ENCODE measurements around the gene OXSM.

The OXSM gene

GRCh38 chr3:25830373-25831280 is 40.7 kb downstream of the OXSM start:
- Histone ChIP-seq H3K9me3 (ENCODE audit: control insufficient read depth, insufficient read depth, low read length) (no peaks in the 10 kb centered on the region), H3K36me3 (ENCODE audit: control insufficient read depth, insufficient read depth, low read length) (no peaks in the 10 kb centered on the region), H3K27ac (ENCODE audit: low read depth, low read length) (no peak overlapping the region), H3K4me1 (ENCODE audit: control insufficient read depth, insufficient read depth, low read length) (no peaks in the 10 kb centered on the region), H3K4me3 (ENCODE audit: low read depth, low read length) (no peak overlapping the region), H3K9ac (ENCODE audit: low read depth, low read length) (no peak overlapping the region), H3K27me3 (ENCODE audit: control insufficient read depth, insufficient read depth, low read length) (no peaks in the 10 kb centered on the region)

GRCh38 chr3:25831578-25831977 is 41.7 kb downstream of the OXSM start:
- H3K4me3 ChIP-seq (ENCODE audit: low read depth, low read length): no peak overlapping the region
- H3K4me1 ChIP-seq (ENCODE audit: control insufficient read depth, insufficient read depth, low read length): no peaks in the 10 kb centered on the region
- no peaks in the 10 kb centered on the region for H3K36me3 ChIP-seq (ENCODE audit: control insufficient read depth, insufficient read depth, low read length)
- no peak overlapping the region for H3K27ac ChIP-seq (ENCODE audit: low read depth, low read length)
- no peak overlapping the region; the same call in 1 of the 2 replicates for H3K9ac ChIP-seq (ENCODE audit: low read depth, low read length)
- no peaks in the 10 kb centered on the region for H3K9me3 ChIP-seq (ENCODE audit: control insufficient read depth, insufficient read depth, low read length)
- H3K27me3 ChIP-seq (ENCODE audit: control insufficient read depth, insufficient read depth, low read length): no peaks in the 10 kb centered on the region

- no peaks in the 10 kb centered on the region for H3K36me3 ChIP-seq (ENCODE audit: control insufficient read depth, insufficient read depth, low read length)
- no peak overlapping the region for H3K4me3 ChIP-seq (ENCODE audit: low read depth, low read length)
- H3K9me3 ChIP-seq (ENCODE audit: control insufficient read depth, insufficient read depth, low read length): no peaks in the 10 kb centered on the region
- no peak overlapping the region for H3K9ac ChIP-seq (ENCODE audit: low read depth, low read length)
- no peaks in the 10 kb centered on the region for H3K4me1 ChIP-seq (ENCODE audit: control insufficient read depth, insufficient read depth, low read length)
- no peak overlapping the region for H3K27ac ChIP-seq (ENCODE audit: low read depth, low read length)
- no peaks in the 10 kb centered on the region for H3K27me3 ChIP-seq (ENCODE audit: control insufficient read depth, insufficient read depth, low read length)
These were observed 44.5 kb downstream of the OXSM start for GRCh38 chr3:25834346-25834745.

- no peaks in the 10 kb centered on the region for H3K27me3 ChIP-seq (ENCODE audit: control insufficient read depth, insufficient read depth, low read length)
- no peaks in the 10 kb centered on the region for H3K9me3 ChIP-seq (ENCODE audit: control insufficient read depth, insufficient read depth, low read length)
- H3K4me3 ChIP-seq (ENCODE audit: low read depth, low read length): no peak overlapping the region
- no peak overlapping the region for H3K9ac ChIP-seq (ENCODE audit: low read depth, low read length)
- no peaks in the 10 kb centered on the region for H3K4me1 ChIP-seq (ENCODE audit: control insufficient read depth, insufficient read depth, low read length)
- no peaks in the 10 kb centered on the region for H3K36me3 ChIP-seq (ENCODE audit: control insufficient read depth, insufficient read depth, low read length)
- H3K27ac ChIP-seq (ENCODE audit: low read depth, low read length): no peak overlapping the region
These were observed 46.7 kb downstream of the OXSM start for GRCh38 chr3:25836579-25836978.

- Histone ChIP-seq H3K27ac (ENCODE audit: low read depth, low read length) (no peak overlapping the region), H3K9me3 (ENCODE audit: control insufficient read depth, insufficient read depth, low read length) (no peaks in the 10 kb centered on the region), H3K4me3 (ENCODE audit: low read depth, low read length) (no peak overlapping the region), H3K4me1 (ENCODE audit: control insufficient read depth, insufficient read depth, low read length) (no peaks in the 10 kb centered on the region), H3K9ac (ENCODE audit: low read depth, low read length) (no peak overlapping the region), H3K36me3 (ENCODE audit: control insufficient read depth, insufficient read depth, low read length) (no peaks in the 10 kb centered on the region), H3K27me3 (ENCODE audit: control insufficient read depth, insufficient read depth, low read length) (no peaks in the 10 kb centered on the region)
These were observed 47.1 kb downstream of the OXSM start for GRCh38 chr3:25837038-25837437.

- H3K9me3 ChIP-seq (ENCODE audit: control insufficient read depth, insufficient read depth, low read length): no peaks in the 10 kb centered on the region
- H3K36me3 ChIP-seq (ENCODE audit: control insufficient read depth, insufficient read depth, low read length): no peaks in the 10 kb centered on the region
- H3K27me3 ChIP-seq (ENCODE audit: control insufficient read depth, insufficient read depth, low read length): no peaks in the 10 kb centered on the region
- no peak overlapping the region for H3K9ac ChIP-seq (ENCODE audit: low read depth, low read length)
- H3K4me1 ChIP-seq (ENCODE audit: control insufficient read depth, insufficient read depth, low read length): no peaks in the 10 kb centered on the region
- no peak overlapping the region for H3K27ac ChIP-seq (ENCODE audit: low read depth, low read length)
- H3K4me3 ChIP-seq (ENCODE audit: low read depth, low read length): no peak overlapping the region
These were observed 50.2 kb downstream of the OXSM start for GRCh38 chr3:25840099-25840498.

- Histone ChIP-seq H3K4me3 (ENCODE audit: low read depth, low read length) (no peak overlapping the region), H3K4me1 (ENCODE audit: control insufficient read depth, insufficient read depth, low read length) (no peaks in the 10 kb centered on the region), H3K27ac (ENCODE audit: low read depth, low read length) (no peak overlapping the region), H3K9me3 (ENCODE audit: control insufficient read depth, insufficient read depth, low read length) (no peaks in the 10 kb centered on the region), H3K27me3 (ENCODE audit: control insufficient read depth, insufficient read depth, low read length) (no peaks in the 10 kb centered on the region), H3K9ac (ENCODE audit: low read depth, low read length) (no peak overlapping the region), H3K36me3 (ENCODE audit: control insufficient read depth, insufficient read depth, low read length) (no peaks in the 10 kb centered on the region)
These were observed 53.4 kb downstream of the OXSM start for GRCh38 chr3:25843332-25843731.

All from HUES48 (cell line).